Forelimb muscle (tissue), 1 donor: ENCODE measurements around the gene SNAI1. TPM values are rescaled to one million over a fixed set of nuclear protein-coding genes. Genes with fewer than 3 reads are reported as not detected.
"Not testable (repeated sequence)": the region's sequence is repeated elsewhere in the genome, so short reads cannot be mapped to it uniquely, and the experiment has no call there.

Experiments
- DNase-seq: peaks from one replicate; pipeline ENCODE4 v3.0.0-alpha.2; 2013; ENCODE audit warnings: low read depth
- polyA plus RNA-seq: library from polyadenylated mRNA; unstranded; fragments of 120-200 nt; gene quantifications from one replicate; pipeline ENCODE4 v1.2.1, GENCODE V29; 2013; ENCODE audit not compliant: insufficient read length

Gene SNAI1
- polyA plus RNA-seq, 1 donor = 10.7 TPM

- DNase-seq = no peak
Measured at GRCh38 chr20:49985617-49986016, 2.8 kb downstream of the SNAI1 start.

GRCh38 chr20:49986049-49986448 lies 3.3 kb downstream of the SNAI1 start:
- DNase-seq = no peak

GRCh38 chr20:49987015-49987867 lies 4.5 kb downstream of the SNAI1 start:
- DNase-seq = no peak

- DNase-seq = no peak
Measured at GRCh38 chr20:49987868-49988690, 5.3 kb downstream of the SNAI1 start.

- no peak for DNase-seq
Measured at GRCh38 chr20:49989234-49990065, 6.7 kb downstream of the SNAI1 start.

GRCh38 chr20:49990271-49990720 lies 7.5 kb downstream of the SNAI1 start:
- DNase-seq = no peak

- no peak for DNase-seq
Measured at GRCh38 chr20:49993301-49993751, 10.5 kb downstream of the SNAI1 start.

- no peak for DNase-seq
Measured at GRCh38 chr20:49995586-49995985, 12.8 kb downstream of the SNAI1 start.

GRCh38 chr20:49998478-49999188 lies 15.9 kb downstream of the SNAI1 start:
- not testable (repeated sequence) for DNase-seq

- DNase-seq = no peak
Measured at GRCh38 chr20:49999329-49999728, 16.5 kb downstream of the SNAI1 start.

GRCh38 chr20:50000548-50001222 lies 17.9 kb downstream of the SNAI1 start:
- not testable (repeated sequence) for DNase-seq

- DNase-seq = no peak
Measured at GRCh38 chr20:50001784-50002311, 19.1 kb downstream of the SNAI1 start.

GRCh38 chr20:50003253-50003656 lies 20.5 kb downstream of the SNAI1 start:
- no peak for DNase-seq

- DNase-seq = no peak
Measured at GRCh38 chr20:50004229-50004628, 21.4 kb downstream of the SNAI1 start.

- DNase-seq = no peak
Measured at GRCh38 chr20:50005471-50005981, 22.7 kb downstream of the SNAI1 start.

- no peak for DNase-seq
Measured at GRCh38 chr20:50007369-50007768, 24.6 kb downstream of the SNAI1 start.

- no peak for DNase-seq
Measured at GRCh38 chr20:50008007-50008406, 25.2 kb downstream of the SNAI1 start.

- no peak for DNase-seq
Measured at GRCh38 chr20:50009521-50010454, 27.0 kb downstream of the SNAI1 start.

- not testable (repeated sequence) for DNase-seq
Measured at GRCh38 chr20:50011597-50011996, 28.8 kb downstream of the SNAI1 start.
